Epithelial cell of proximal tubule (primary cell): Measurements from ENCODE around the gene CST3. TPM values are rescaled to one million over a fixed set of nuclear protein-coding genes. Genes with fewer than 3 reads are reported as not detected.

Experiments used
- DNase-seq: peaks from one replicate; pipeline ENCODE4 v3.0.0-alpha.2; 2011; ENCODE audit warnings: low read depth
- H3K4me3 ChIP-seq: 2 replicates; pipeline ENCODE4 v1.5.1; 2011; ENCODE audit warnings: low read depth, mild to moderate bottlenecking, low read length
- CTCF ChIP-seq: conservative IDR thresholded peaks from 2 replicates; pipeline ENCODE4 v1.5.1; 2012; ENCODE audit warnings: low read depth, mild to moderate bottlenecking, low read length
- total RNA-seq: library from RNA; depleted of rRNA; stranded (reverse); fragments of >200 nt; gene quantifications from 2 replicates; pipeline ENCODE4 v1.2.3, GENCODE V29; 2015

CST3 gene
- total RNA-seq, 1 donor from 2014 or later, result 347 TPM

DNA sequence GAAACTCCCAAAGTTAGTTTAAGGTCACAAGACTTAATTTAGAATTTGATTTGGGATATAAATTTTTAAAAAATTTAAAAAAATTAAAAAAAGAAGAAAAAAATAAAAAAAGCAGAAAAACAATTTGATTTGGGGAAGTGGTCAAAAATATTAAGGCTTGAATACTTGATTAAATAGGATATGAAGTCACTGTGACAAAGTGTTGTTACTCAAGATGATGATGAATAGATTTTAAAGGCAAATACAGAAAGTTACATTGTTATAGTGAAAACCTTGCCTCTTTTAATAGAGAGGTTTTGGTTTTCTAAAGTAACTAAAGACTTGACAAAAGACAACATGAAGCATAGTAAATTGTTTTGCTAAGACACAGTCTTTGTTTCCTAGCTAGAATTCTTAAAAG is 39.3 kb downstream of the CST3 start:
- TF ChIP-seq CTCF, result no peak
- no peak for DNase-seq
- no peak overlapping the region for H3K4me3 ChIP-seq

- no peak for DNase-seq
- no peak overlapping the region for H3K4me3 ChIP-seq
- TF ChIP-seq CTCF, result no peak
These were observed 41.0 kb downstream of the CST3 start for GRCh38 chr20:23596579-23597250.

- H3K4me3 ChIP-seq, result no peak overlapping the region
- no peak for DNase-seq
- no peak for TF ChIP-seq CTCF
These were observed 41.8 kb downstream of the CST3 start for GRCh38 chr20:23595941-23596340.

DNA sequence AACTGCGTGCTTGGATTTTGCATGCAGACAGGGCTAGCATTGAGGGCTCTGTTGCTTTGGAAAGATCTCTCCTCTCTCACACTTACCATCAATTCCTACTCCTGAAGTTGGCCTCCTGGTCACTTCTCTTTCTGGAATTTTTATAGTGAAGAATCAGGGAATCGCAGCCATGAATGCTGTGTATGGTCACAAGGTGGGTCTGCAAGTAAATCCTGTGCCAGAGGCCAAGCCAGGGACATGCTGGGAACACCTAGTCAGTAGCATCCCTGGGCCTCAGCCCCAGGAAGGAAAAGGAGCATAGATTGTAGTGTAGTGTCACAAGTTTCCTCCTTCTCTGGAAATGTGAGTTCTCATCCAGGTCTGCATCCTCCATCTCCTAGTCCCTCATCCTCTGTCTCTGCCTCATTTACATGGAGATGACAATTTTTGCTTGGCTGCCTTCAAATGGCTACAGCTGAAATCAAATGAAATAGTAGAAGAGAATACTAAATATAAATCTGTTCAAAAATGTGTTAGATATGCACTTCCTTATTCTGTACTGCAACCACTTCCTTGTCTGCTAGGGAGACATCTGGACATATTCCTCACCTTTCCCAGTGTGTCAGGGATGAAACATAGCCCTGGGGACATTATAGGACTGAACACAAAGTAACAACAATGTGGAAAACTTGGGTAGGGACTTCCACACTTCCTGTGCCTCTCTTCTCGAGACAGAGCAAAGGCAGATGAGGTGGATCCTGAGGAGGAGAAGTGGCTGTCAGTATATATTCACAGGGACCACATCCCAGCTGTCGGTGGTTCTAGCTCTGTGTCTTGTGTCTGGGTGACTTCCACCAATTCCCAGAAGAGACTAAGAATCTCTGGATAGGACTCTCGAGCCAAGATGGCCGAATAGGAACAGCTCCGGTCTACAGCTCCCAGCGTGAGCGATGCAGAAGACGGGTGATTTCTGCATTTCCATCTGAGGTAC is 49.0 kb downstream of the CST3 start:
- TF ChIP-seq CTCF, result no peak
- no peak for DNase-seq
- H3K4me3 ChIP-seq, result no peak overlapping the region

GRCh38 chr20:23587631-23588030 is 50.1 kb downstream of the CST3 start:
- H3K4me3 ChIP-seq, result no peak overlapping the region
- DNase-seq, result no peak
- no peak for TF ChIP-seq CTCF

DNA sequence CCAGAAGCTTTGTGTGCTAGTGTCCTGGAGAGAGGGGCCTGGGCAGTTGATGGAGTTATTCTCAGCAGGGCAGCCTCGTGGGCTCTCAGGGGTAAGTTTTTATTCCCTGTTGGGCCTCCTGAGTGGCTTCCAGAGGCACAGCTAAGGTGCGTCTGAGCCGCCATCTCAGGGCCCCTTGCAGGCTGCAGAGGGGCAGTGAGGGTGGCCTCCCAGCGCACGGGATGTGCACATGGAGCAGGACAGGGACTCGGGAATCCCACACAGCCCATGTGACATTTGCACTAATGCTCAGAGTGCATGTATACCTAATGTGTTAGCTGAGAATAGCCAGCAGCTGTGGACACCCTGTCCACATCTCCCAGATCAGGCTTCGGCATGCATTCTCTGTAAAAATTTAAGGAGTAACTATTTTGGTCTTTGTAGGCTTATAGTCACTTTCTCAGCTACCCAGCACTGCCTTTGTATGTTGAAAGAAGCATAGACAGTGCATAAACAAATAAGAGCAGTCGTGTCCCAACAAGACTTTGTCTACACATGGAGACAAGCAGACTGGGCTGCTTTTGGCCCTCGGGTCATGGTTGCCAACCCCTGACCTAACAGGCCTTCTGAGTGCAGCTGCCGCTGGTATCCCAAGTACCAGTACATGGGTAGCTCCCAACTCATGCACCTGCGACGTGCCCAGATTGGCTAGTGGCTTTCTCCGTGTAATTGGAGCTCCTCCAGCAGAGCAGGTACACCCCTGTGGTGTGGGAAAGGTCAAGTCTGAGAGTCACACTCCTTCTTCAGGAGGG is 50.8 kb downstream of the CST3 start:
- no peak for DNase-seq
- H3K4me3 ChIP-seq, result no peak overlapping the region
- no peak for TF ChIP-seq CTCF
